Memory B cell (primary cell): ENCODE results near the gene SPTBN1.

ENCODE experiments used
- ATAC-seq: fragments of 150-1000 bp; cut with Tn5 transposase; 2 replicates; pipeline ENCODE4 v1.10.0; 2021; ENCODE audit warnings: low read depth, mild to moderate bottlenecking, moderate library complexity
- DNase-seq, 2 donors: peaks; one replicate each; pipeline ENCODE4 v3.0.0; 2022; ENCODE audit warnings: low spot score in 2 of 2
- H3K27ac Mint-ChIP-seq: one replicate; pipeline ENCODE4 v1.8.0; 2022; ENCODE audit warnings: mild to moderate bottlenecking, moderate library complexity, mixed read lengths
- H3K27me3 Mint-ChIP-seq: one replicate; pipeline ENCODE4 v1.8.0; 2022; ENCODE audit warnings: mixed read lengths
- H3K36me3 Mint-ChIP-seq: one replicate; pipeline ENCODE4 v1.8.0; 2022; ENCODE audit warnings: mild to moderate bottlenecking, mixed read lengths
- H3K4me1 Mint-ChIP-seq: one replicate; pipeline ENCODE4 v1.8.0; 2022; ENCODE audit warnings: mixed read lengths
- H3K4me3 Mint-ChIP-seq: one replicate; pipeline ENCODE4 v1.8.0; 2022; ENCODE audit warnings: mild to moderate bottlenecking, moderate library complexity, mixed read lengths
- H3K9me3 Mint-ChIP-seq: one replicate; pipeline ENCODE4 v1.8.0; 2022; ENCODE audit warnings: mixed read lengths

The SPTBN1 gene

GRCh38 chr2:54444503-54444902 is 11.6 kb upstream of the SPTBN1 start:
- Mint-ChIP-seq H3K9me3 (no peaks in the 10 kb centered on the region), H3K4me3 (no peak overlapping the region), H3K27ac (no peak overlapping the region), H3K4me1 (no peaks in the 10 kb centered on the region), H3K36me3 (no peaks in the 10 kb centered on the region), H3K27me3 (peaks cover 7% of the 10 kb centered on the region)
- no peak for DNase-seq
- ATAC-seq = no peak

- no peak for DNase-seq
- Mint-ChIP-seq H3K4me3 (no peak overlapping the region), H3K9me3 (no peaks in the 10 kb centered on the region), H3K4me1 (no peaks in the 10 kb centered on the region), H3K36me3 (no peaks in the 10 kb centered on the region), H3K27me3 (peaks cover 8% of the 10 kb centered on the region), H3K27ac (no peak overlapping the region)
- ATAC-seq = no peak
Measured at GRCh38 chr2:54446122-54446521, 10.0 kb upstream of the SPTBN1 start.

- no peaks in the 10 kb centered on the region for H3K9me3 Mint-ChIP-seq
- H3K36me3 Mint-ChIP-seq = no peaks in the 10 kb centered on the region
Measured at GRCh38 chr2:54446625-54447024, 9.5 kb upstream of the SPTBN1 start.

GRCh38 chr2:54454548-54455130 is 1.5 kb upstream of the SPTBN1 start:
- DNase-seq (no peak), ATAC-seq (peak; percentile 31)
- Mint-ChIP-seq H3K9me3 (no peaks in the 10 kb centered on the region), H3K36me3 (no peaks in the 10 kb centered on the region), H3K4me1 (peaks cover 13% of the 10 kb centered on the region), H3K27me3 (peaks cover 19% of the 10 kb centered on the region), H3K27ac (no peak overlapping the region), H3K4me3 (peak overlapping the region; percentile 63)

More at GRCh38 chr2:54446625-54447024, 9.5 kb upstream of the SPTBN1 start:
- DNase-seq = no peak
- no peaks in the 10 kb centered on the region for H3K4me1 Mint-ChIP-seq
- H3K27me3 Mint-ChIP-seq = peaks cover 8% of the 10 kb centered on the region
- H3K27ac Mint-ChIP-seq = no peak overlapping the region
- no peak for ATAC-seq
- H3K4me3 Mint-ChIP-seq = no peak overlapping the region

GRCh38 chr2:54455131-54455562 is 980 bp upstream of the SPTBN1 start:
- no peaks in the 10 kb centered on the region for H3K36me3 Mint-ChIP-seq
- ATAC-seq (no peak), DNase-seq (peak in 1 of 2 donors; percentile 12)
- H3K27me3 Mint-ChIP-seq = peaks cover 19% of the 10 kb centered on the region
- peaks cover 13% of the 10 kb centered on the region for H3K4me1 Mint-ChIP-seq
- H3K9me3 Mint-ChIP-seq = no peaks in the 10 kb centered on the region
- peak overlapping the region; percentile 63 for H3K4me3 Mint-ChIP-seq
- no peak overlapping the region for H3K27ac Mint-ChIP-seq

GRCh38 chr2:54456362-54456611 is 160 bp downstream of the SPTBN1 start:
- peak overlapping the region; percentile 55 for H3K4me3 Mint-ChIP-seq
- DNase-seq (no peak), ATAC-seq (no peak)
- H3K27ac Mint-ChIP-seq = no peak overlapping the region
- peaks cover 13% of the 10 kb centered on the region for H3K4me1 Mint-ChIP-seq
- no peaks in the 10 kb centered on the region for H3K9me3 Mint-ChIP-seq
- H3K27me3 Mint-ChIP-seq = peaks cover 20% of the 10 kb centered on the region
- H3K36me3 Mint-ChIP-seq = no peaks in the 10 kb centered on the region

- Mint-ChIP-seq H3K4me1 (peaks cover 13% of the 10 kb centered on the region), H3K27ac (no peak overlapping the region), H3K4me3 (peak overlapping the region; percentile 89), H3K36me3 (no peaks in the 10 kb centered on the region), H3K9me3 (no peaks in the 10 kb centered on the region), H3K27me3 (peaks cover 21% of the 10 kb centered on the region)
- DNase-seq = peak in 1 of 2 donors; percentile 40
- peak; percentile 41 for ATAC-seq
Measured at GRCh38 chr2:54456612-54457322, 640 bp downstream of the SPTBN1 start.

- H3K9me3 Mint-ChIP-seq = no peaks in the 10 kb centered on the region
- ATAC-seq (peak; percentile 52), DNase-seq (peak in 1 of 2 donors; percentile 27)
- no peaks in the 10 kb centered on the region for H3K36me3 Mint-ChIP-seq
- H3K4me3 Mint-ChIP-seq = peak overlapping the region; percentile 89
- H3K27me3 Mint-ChIP-seq = peaks cover 21% of the 10 kb centered on the region
- peaks cover 13% of the 10 kb centered on the region for H3K4me1 Mint-ChIP-seq
- H3K27ac Mint-ChIP-seq = no peak overlapping the region
Measured at GRCh38 chr2:54457323-54458023, 1.3 kb downstream of the SPTBN1 start.

GRCh38 chr2:54459037-54459441 is 2.9 kb downstream of the SPTBN1 start:
- peaks cover 13% of the 10 kb centered on the region for H3K4me1 Mint-ChIP-seq
- H3K27ac Mint-ChIP-seq = no peak overlapping the region
- no peaks in the 10 kb centered on the region for H3K36me3 Mint-ChIP-seq
- no peak for DNase-seq
- no peak overlapping the region for H3K4me3 Mint-ChIP-seq
- ATAC-seq = no peak
- H3K9me3 Mint-ChIP-seq = no peaks in the 10 kb centered on the region
- H3K27me3 Mint-ChIP-seq = peaks cover 26% of the 10 kb centered on the region

- Mint-ChIP-seq H3K9me3 (no peaks in the 10 kb centered on the region), H3K27me3 (peaks cover 23% of the 10 kb centered on the region), H3K4me3 (no peak overlapping the region), H3K27ac (no peak overlapping the region), H3K4me1 (peaks cover 5% of the 10 kb centered on the region), H3K36me3 (no peaks in the 10 kb centered on the region)
- ATAC-seq = no peak
- DNase-seq = no peak
Measured at GRCh38 chr2:54461261-54461660, 5.1 kb downstream of the SPTBN1 start.

- Mint-ChIP-seq H3K9me3 (no peaks in the 10 kb centered on the region), H3K27me3 (peaks cover 9% of the 10 kb centered on the region)
- no peak for ATAC-seq
Measured at GRCh38 chr2:54464341-54464740, 8.2 kb downstream of the SPTBN1 start.

GRCh38 chr2:54465143-54465542 is 9.0 kb downstream of the SPTBN1 start:
- no peaks in the 10 kb centered on the region for H3K9me3 Mint-ChIP-seq
- peaks cover 3% of the 10 kb centered on the region for H3K4me1 Mint-ChIP-seq
- ATAC-seq (no peak), DNase-seq (no peak)
- H3K36me3 Mint-ChIP-seq = no peaks in the 10 kb centered on the region
- H3K27ac Mint-ChIP-seq = no peak overlapping the region
- peaks cover 8% of the 10 kb centered on the region for H3K27me3 Mint-ChIP-seq
- H3K4me3 Mint-ChIP-seq = no peak overlapping the region

More at GRCh38 chr2:54464341-54464740, 8.2 kb downstream of the SPTBN1 start:
- peaks cover 3% of the 10 kb centered on the region for H3K4me1 Mint-ChIP-seq
- H3K27ac Mint-ChIP-seq = no peak overlapping the region
- no peak overlapping the region for H3K4me3 Mint-ChIP-seq
- no peak for DNase-seq
- H3K36me3 Mint-ChIP-seq = no peaks in the 10 kb centered on the region

GRCh38 chr2:54466870-54467269 is 10.7 kb downstream of the SPTBN1 start:
- no peaks in the 10 kb centered on the region for H3K9me3 Mint-ChIP-seq
- DNase-seq (no peak), ATAC-seq (no peak)
- no peak overlapping the region for H3K27ac Mint-ChIP-seq
- peaks cover 9% of the 10 kb centered on the region for H3K4me1 Mint-ChIP-seq
- H3K36me3 Mint-ChIP-seq = no peaks in the 10 kb centered on the region
- peaks cover 6% of the 10 kb centered on the region for H3K27me3 Mint-ChIP-seq
- no peak overlapping the region for H3K4me3 Mint-ChIP-seq

- Mint-ChIP-seq H3K27me3 (no peaks in the 10 kb centered on the region), H3K4me1 (peaks cover 9% of the 10 kb centered on the region), H3K27ac (no peak overlapping the region), H3K9me3 (no peaks in the 10 kb centered on the region), H3K36me3 (no peaks in the 10 kb centered on the region), H3K4me3 (no peak overlapping the region)
- no peak for ATAC-seq
- DNase-seq = no peak
Measured at GRCh38 chr2:54468673-54469072, 12.5 kb downstream of the SPTBN1 start.
